Measurements from ENCODE around the gene APMAP.

- TF ChIP-seq POLR2A (IDR thresholded peaks at IDR 0.05) (no peak), CTCF (IDR thresholded peaks at IDR 0.05 in 4 of 5, conservative IDR thresholded peaks at IDR 0.05 in 1 of 5) (no peak)
These were observed 6.3 kb upstream of the APMAP start for GRCh38 chr20:24998631-24999445.

All from gastrocnemius medialis (tissue), 4 donors.